Measurements from ENCODE around the gene NSG2. TPM values are rescaled to one million over a fixed set of nuclear protein-coding genes. Genes with fewer than 3 reads are reported as not detected.

Gene NSG2
- total and polyA plus RNA-seq, 2 of the 4 experiments (the other 2 are of a cell fraction): not detected

- no peak overlapping the region for H3K18ac ChIP-seq (ENCODE audit: low read depth, low read length)
- in situ Hi-C loops (cut with MboI; ENCODE audit: low sequenced_read_pairs): no loop called here
- ATAC-seq (ENCODE audit: low read depth) (no peak), DNase-seq (no peak)
- no CpG with 5 or more reads among the region's 1 CpG for WGBS, 2 experiments (ENCODE audit: extremely low coverage in 2 of 2, insufficient read length in 1 of 2)
- no TSS peak for BruUV-seq (replicated peaks)
- H3K36me3 ChIP-seq (ENCODE audit: control insufficient read depth, insufficient read depth, low read length): no peaks in the 10 kb centered on the region
- no peak overlapping the region for H2AK5ac ChIP-seq (ENCODE audit: low read depth, low read length)
- H3K56ac ChIP-seq (ENCODE audit: extremely low read depth, insufficient read depth, low read length): no peak overlapping the region
- no peaks in the 10 kb centered on the region for H3K79me1 ChIP-seq (ENCODE audit: low read depth in 1 of 2, low read length in 2 of 2)
- H3K4ac ChIP-seq (ENCODE audit: low read depth, low read length): no peak overlapping the region
- no peak overlapping the region for H2BK15ac ChIP-seq (ENCODE audit: low read depth, low read length)
- no peak overlapping the region for H3K4me3 ChIP-seq (ENCODE audit: insufficient read depth, low read depth, low read length)
- no peaks in the 10 kb centered on the region for H3K4me1 ChIP-seq (ENCODE audit: control insufficient read depth, insufficient read depth, low read length)
- no peak overlapping the region for H4K91ac ChIP-seq (ENCODE audit: insufficient read depth, low read depth, low read length)
- no peak overlapping the region for H2BK120ac ChIP-seq (ENCODE audit: low read depth, low read length)
- intact Hi-C loops (cut with micrococcal nuclease): no loop called here
- H3K27me3 ChIP-seq (ENCODE audit: control insufficient read depth, insufficient read depth, low read length): no peaks in the 10 kb centered on the region
- no peak overlapping the region for H3K4me2 ChIP-seq (ENCODE audit: low read depth, low read length)
- H4K5ac ChIP-seq (ENCODE audit: low read depth, low read length): no peak overlapping the region
- H4K8ac ChIP-seq (ENCODE audit: low read depth in 2 of 2, low read length in 2 of 2): no peak overlapping the region
- H2BK5ac ChIP-seq (ENCODE audit: low read depth, low read length, poor library complexity, severe bottlenecking): no peak overlapping the region
- TF ChIP-seq CHD1 (IDR thresholded peaks at IDR 0.05; ENCODE audit: low read depth, low read length): no peak
- TF ChIP-seq BHLHE40 (IDR thresholded peaks at IDR 0.05; ENCODE audit: low read depth, low read length): no peak
- TF ChIP-seq USF2 (IDR thresholded peaks at IDR 0.05; ENCODE audit: low read depth, low read length): no peak
- no peak for TF ChIP-seq MXI1 (IDR thresholded peaks at IDR 0.05; ENCODE audit: borderline replicate concordance, low read depth, low read length)
- no peak for TF ChIP-seq CEBPB (IDR thresholded peaks at IDR 0.05; ENCODE audit: low read depth, low read length)
- no peak for TF ChIP-seq SMC3 (IDR thresholded peaks at IDR 0.05; ENCODE audit: low read depth, low read length)
- TF ChIP-seq CTCF (conservative IDR thresholded peaks at IDR 0.05; ENCODE audit: low read depth, low read length): no peak
- TF ChIP-seq NFE2L2 (IDR thresholded peaks at IDR 0.05; ENCODE audit: low read depth, low read length): no peak
- TF ChIP-seq FOS (IDR thresholded peaks at IDR 0.05; ENCODE audit: low read depth, low read length): no peak
- TF ChIP-seq RAD21 (IDR thresholded peaks at IDR 0.05; ENCODE audit: low read length): no peak
- TF ChIP-seq POLR2A (IDR thresholded peaks at IDR 0.05; ENCODE audit: low read depth, low read length): no peak
- no peak for TF ChIP-seq ELK1 (IDR thresholded peaks at IDR 0.05; ENCODE audit: borderline replicate concordance, low read depth, low read length)
- no peak for TF ChIP-seq RCOR1 (IDR thresholded peaks at IDR 0.05; ENCODE audit: insufficient replicate concordance, low read length)
- H3K14ac ChIP-seq (replicated peaks; ENCODE audit: low read depth, low read length): no peak overlapping the region
- H2AFZ ChIP-seq (replicated peaks; ENCODE audit: low read length, poor library complexity): no peak overlapping the region
- no peak overlapping the region for H3K23ac ChIP-seq (ENCODE audit: low read depth, low read length)
- H4K20me1 ChIP-seq (ENCODE audit: insufficient read depth, low read length): no peaks in the 10 kb centered on the region
- dilution Hi-C loops (cut with HindIII; ENCODE audit: low sequenced_read_pairs, unreplicated experiment): no loop called here
- POLR2A ChIA-PET (ENCODE audit: unreplicated experiment): no interaction called here
- no peak overlapping the region for H2BK20ac ChIP-seq (ENCODE audit: low read depth, low read length)
- no peak overlapping the region for H3K9ac ChIP-seq (ENCODE audit: low read depth, low read length)
- CTCF ChIA-PET: no interaction called here
- no peak overlapping the region for H3K27ac ChIP-seq (ENCODE audit: insufficient read depth, low read length)
- H3K9me3 ChIP-seq (ENCODE audit: control insufficient read depth, insufficient read depth, low read length): peaks cover 2% of the 10 kb centered on the region; the same call in 1 of the 2 replicates
- H2AK9ac ChIP-seq (replicated peaks; ENCODE audit: low read depth, low read length, poor library complexity): no peak overlapping the region
- H3K9me1 ChIP-seq (ENCODE audit: insufficient read depth, low read length): no peaks in the 10 kb centered on the region
These were observed 22.0 kb downstream of the NSG2 start for GRCh38 chr5:174067499-174067898.
